Measurements from ENCODE around the gene TMEM178A.
A peak's percentile ranks its signal among the peaks of the same experiment; 100 is the strongest.
"Not testable (repeated sequence)": the region's sequence is repeated elsewhere in the genome, so short reads cannot be mapped to it uniquely, and the experiment has no call there.

Gene TMEM178A

GRCh38 chr2:39715822-39716221 lies 50.1 kb downstream of the TMEM178A start:
- DNase-seq (ENCODE audit: low spot score) = no peak

DNA sequence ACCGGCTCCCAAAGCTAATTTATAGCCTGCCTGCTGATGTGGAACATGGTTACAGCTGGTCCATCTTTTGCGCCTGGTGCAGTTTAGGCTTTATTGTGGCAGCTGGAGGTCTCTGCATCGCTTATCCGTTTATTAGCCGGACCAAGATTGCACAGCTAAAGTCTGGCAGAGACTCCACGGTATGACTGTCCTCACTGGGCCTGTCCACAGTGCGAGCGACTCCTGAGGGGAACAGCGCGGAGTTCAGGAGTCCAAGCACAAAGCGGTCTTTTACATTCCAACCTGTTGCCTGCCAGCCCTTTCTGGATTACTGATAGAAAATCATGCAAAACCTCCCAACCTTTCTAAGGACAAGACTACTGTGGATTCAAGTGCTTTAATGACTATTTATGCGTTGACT lies 51.4 kb downstream of the TMEM178A start:
- no peak for DNase-seq (ENCODE audit: low spot score)

GRCh38 chr2:39718483-39718882 lies 52.8 kb downstream of the TMEM178A start:
- no peak for DNase-seq (ENCODE audit: low spot score)

- no peak for DNase-seq (ENCODE audit: low spot score)
These were observed 53.6 kb downstream of the TMEM178A start for GRCh38 chr2:39719317-39719716.

DNA sequence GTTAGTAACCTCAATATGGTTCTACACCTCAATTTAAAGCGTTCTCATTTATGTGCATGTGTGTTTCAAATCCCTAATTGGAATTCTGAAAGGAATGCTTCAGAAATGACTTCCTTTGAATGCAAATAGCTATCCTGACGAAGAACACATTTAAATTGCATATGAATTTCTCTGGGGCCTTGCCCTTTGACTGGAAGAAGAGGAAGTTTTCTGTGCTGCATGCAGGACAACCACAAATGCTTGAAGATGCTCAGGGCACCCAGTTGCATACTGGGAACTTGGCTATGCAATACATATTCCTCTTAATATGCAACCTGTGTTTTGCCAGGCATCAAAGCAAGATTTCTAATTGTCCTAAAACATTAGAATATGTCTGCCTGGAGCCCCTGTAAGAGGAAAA lies 55.3 kb downstream of the TMEM178A start:
- DNase-seq (ENCODE audit: low spot score) = no peak

DNA sequence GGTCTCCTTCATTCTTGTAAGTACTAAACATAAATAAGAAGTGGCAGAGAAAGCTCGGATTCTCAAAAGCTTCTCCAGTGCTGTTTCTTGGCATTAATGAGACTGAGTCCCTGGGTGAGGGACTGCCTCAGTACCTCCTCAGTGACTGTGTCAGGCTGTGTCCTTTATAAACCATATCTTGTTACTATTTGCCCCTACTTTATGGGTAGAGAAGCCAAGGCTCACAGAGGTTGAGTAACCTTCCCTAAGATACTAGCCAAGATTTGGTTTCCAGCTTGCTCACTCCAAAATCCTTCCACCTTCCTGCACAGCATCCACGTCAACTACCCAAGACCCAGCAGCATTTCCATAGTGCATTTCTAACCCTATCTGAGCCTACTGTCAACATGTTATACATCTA lies 57.8 kb downstream of the TMEM178A start:
- no peak for DNase-seq (ENCODE audit: low spot score)

DNA sequence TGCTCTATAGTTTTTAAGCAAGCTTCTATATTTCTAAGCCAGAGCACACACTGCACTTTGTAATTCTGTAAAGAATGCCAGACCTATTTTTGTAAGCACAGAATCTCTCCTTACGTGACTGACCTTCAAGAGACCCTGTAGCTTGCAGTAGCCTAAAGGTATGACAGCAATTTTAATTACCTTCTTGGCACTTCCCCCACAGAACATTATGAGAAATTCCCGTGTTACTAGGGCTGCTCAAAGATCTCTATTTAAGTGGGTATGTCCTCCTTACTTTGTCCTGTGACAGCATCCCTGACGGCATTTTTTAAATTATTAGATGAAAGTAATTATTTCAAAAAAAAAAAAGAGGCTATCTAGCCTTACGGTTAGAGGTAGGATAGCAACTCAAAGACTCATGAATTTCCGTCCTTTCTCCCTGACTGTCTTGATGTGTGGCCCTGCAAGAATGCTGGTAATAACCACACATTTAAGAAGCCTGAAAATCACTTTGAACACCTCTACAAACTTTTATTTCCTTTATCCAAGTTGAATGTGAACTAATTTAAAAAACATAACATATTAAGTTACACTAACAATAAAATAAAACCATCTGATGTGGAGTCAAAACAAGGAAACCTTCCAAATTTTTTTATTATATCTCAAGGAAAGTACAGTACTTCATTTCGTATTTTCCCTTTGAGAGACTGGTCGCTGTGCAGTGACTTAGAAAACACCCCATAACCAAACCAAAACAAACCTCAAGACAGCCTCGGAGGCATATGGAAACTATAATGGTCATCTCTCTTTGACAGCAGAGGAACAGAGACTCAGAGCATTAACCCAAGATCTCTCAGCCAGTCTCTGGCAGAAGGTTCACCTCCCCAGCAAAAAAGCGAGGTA lies 58.5 kb downstream of the TMEM178A start:
- DNase-seq (ENCODE audit: low spot score) = no peak

GRCh38 chr2:39724828-39725144 lies 59.1 kb downstream of the TMEM178A start:
- DNase-seq (ENCODE audit: low spot score) = no peak

DNA sequence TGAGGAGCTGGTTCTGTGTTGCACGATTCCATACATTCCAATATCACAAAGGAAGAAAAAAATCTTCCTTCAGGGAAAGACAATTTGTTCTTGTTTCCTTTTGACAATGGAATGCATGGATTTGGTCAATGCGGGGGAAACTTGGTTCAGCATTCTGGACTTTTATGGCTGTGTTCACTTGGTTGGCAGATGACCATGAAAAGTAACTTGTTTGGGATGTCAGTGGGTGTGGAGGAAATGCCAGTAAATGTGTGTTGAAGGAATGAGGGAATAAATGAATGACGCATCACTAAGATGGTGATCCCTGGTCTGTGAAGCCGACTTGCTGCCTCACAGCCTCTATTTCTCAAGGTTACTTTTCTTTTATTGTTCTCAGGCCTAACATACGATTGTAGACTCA lies 59.7 kb downstream of the TMEM178A start:
- no peak for DNase-seq (ENCODE audit: low spot score)

GRCh38 chr2:39728085-39728484 lies 62.4 kb downstream of the TMEM178A start:
- not testable (repeated sequence) for DNase-seq (ENCODE audit: low spot score)

- DNase-seq (ENCODE audit: low spot score) = peak; percentile 25
These were observed 63.2 kb downstream of the TMEM178A start for GRCh38 chr2:39728941-39729351.

DNA sequence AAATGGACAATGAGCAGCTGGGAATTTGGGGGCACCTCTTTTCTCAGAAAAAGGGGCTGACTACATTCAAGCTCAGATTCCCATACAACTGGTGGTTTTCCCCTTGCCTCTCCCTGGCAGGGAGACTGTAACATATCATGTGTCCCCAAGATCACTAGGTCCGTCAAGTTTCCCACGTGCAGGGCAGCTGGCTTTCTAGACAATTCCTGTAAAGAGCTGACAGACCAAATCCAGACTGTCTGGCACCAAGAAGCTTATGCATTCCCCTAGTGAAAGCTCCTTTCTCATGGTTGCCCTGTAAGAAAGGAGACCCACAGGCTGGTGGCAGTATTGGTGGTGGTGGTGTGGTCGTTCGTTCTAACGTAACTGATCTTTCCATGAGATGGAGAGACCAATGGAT lies 64.6 kb downstream of the TMEM178A start:
- DNase-seq (ENCODE audit: low spot score) = no peak

DNA sequence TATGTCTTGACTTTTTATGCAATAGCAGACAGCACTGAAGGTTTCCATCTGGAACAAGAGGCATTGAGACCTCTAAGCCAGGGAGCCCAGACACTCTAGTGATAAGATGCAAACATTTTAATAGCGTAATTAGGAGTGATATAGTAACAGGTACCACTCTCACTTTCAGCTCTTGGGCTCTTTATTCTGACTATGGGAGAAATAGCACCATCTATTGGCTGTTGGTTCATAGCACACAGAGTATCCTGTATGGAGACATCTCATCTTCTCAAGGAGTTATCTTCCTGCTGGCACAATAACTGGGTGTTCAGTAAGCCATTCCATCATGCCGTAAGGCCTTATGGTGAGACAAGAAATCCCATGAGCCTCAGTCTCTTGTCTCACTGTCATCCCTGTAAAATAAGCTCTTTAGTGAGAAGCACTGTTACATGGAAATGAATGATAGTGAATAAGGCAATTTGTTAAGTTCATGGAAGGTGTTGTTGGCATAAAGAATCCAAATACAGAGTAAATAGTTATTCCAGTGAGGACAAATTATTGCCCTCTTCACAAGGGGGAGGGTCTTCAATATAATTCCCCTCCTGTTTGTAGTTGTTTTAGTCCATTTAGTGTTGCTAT lies 65.1 kb downstream of the TMEM178A start:
- peak; percentile 29 for DNase-seq (ENCODE audit: low spot score)

DNA sequence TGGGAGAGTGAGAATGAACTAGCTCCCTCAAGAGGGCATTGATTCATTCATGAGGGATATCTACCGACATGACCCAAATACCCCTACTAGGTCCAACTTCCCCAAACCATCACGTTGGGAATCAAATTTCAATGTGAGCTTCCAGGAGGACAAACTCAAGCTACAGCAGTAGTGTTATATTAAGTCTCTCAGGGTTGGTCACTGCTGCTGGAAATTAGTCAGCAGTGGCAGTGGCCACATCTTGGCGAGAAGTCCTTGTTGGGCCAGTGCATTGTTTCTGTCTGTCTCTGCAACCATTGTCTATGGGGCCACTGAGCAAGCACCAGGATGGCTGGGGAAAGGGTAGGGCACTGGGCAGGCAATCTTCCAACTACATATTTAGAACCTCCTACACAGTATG lies 65.8 kb downstream of the TMEM178A start:
- DNase-seq (ENCODE audit: low spot score) = no peak

DNA sequence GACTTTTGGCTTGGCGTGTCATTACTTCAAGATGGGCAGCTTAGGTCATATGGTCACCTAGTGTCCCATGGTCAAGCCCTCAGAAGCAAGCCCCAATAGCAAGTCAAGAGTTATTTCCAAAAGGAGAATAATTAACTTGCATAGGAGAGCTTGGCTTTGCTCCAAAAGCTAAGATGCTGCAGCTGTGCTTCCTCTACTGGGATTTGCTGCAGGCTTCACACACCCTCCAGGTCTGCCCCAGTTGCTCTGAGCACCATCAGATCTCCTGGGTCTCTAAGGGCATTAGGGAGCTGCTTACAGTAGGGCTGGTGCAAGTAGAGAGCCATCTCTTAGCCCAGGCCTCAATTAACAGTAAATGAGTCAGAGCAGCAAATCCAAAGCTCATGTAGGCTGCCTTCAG lies 66.8 kb downstream of the TMEM178A start:
- DNase-seq (ENCODE audit: low spot score) = no peak

DNA sequence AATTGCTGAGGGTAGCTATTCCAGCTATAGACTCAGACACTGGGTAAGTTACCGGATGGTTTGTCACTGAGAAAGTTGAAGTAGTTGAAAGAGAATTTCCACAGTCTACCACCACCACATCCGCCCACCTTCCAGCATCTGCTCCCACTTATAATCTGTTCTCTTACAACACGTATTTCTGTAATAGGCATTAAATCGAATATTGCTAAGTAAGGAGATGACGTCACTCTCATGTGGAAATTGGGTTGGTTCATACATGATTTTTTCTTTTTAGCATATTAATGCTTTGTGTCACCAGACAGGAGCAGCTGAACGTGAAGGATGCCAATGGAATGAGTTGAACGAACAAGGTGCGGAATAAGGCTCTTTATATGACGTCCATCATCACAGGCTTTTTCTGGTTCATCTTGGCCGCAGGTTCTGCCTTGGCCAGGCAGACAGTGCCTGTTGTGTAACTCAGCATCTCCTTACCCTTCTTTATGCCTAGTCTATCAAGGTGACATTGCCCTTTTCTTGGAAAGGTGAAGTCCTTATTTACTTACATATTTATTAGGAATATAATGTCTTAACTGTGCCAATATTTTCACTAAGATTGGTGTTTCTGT lies 67.5 kb downstream of the TMEM178A start:
- DNase-seq (ENCODE audit: low spot score) = no peak

DNA sequence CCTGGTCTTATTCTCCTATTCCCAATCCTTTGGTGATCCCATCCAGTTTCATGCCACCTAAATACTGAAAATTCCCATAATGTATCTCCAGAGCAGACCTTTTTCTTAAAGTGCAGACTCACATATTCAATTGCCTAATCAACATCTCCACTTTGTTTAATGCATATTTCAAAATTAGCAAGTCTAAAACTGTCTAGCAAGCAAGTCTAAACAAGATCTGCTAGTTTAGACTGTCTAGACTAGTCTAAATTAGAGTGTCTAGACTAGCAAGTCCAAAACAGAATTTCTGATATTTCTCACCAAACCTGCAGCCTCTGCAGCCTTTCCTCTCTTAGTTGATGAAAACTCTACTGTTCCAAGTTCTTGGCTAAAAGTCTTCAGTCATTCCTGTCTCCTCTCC lies 68.7 kb downstream of the TMEM178A start:
- DNase-seq (ENCODE audit: low spot score) = no peak

GRCh38 chr2:39735648-39736047 lies 69.9 kb downstream of the TMEM178A start:
- DNase-seq (ENCODE audit: low spot score) = no peak

GRCh38 chr2:39736640-39737039 lies 70.9 kb downstream of the TMEM178A start:
- DNase-seq (ENCODE audit: low spot score) = no peak

DNA sequence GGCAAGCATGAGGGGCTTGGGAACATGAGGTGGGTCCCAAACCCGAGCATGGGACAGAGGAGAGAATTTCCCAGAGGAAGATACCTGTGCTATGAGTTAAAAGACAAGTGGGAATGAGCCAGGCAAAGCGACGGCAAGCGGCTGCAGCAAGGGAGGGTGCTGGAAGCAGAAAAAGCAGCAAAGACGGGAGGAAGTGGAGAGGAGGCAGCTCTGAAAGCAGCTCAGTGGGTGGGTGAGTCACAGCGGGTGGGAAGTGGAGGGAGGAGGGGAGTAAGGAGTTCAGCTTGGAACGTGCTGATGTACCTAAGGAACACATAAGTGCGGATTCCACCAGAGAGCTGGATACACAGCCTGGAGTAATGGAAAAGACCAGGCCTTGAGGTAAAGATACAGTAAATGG lies 71.9 kb downstream of the TMEM178A start:
- DNase-seq (ENCODE audit: low spot score) = no peak

DNA sequence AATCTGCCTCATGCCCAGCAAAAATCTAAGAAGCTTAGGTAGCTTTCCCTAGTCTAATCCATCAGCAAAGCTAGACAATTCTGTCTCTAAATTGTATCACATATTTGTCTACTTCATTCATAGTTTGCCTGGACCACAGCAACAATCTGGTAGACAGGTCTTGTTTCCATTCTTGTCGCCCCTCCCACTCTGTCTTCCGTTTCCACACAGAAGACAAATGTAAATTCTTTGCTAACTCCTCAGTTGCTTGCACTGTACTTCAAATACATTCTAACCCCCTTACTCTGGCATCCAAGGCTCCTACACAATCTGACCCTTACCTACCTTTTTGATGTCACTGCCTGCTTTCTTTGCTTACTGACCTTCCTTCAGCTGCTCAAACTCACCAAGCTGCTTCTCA lies 73.2 kb downstream of the TMEM178A start:
- DNase-seq (ENCODE audit: low spot score) = no peak

- DNase-seq (ENCODE audit: low spot score) = no peak
These were observed 73.7 kb downstream of the TMEM178A start for GRCh38 chr2:39739386-39739785.

DNA sequence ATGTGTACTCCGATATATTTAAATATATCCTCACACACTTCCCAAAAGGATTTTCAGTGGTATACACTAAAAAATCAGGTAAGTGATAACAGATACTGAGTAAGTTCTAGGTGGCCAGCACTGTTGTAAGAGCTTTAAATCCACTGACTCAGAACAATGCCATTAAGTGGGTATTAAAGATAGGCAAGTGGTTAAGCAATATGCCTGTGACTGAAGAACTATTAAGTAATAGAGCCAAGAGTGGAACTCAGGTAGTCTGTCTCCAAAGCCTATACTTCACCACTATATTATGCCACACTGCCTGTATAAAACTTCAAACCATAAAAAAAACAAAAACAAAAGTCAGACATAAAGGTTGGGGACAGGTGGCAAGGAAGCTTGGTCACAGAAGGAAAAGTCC lies 76.2 kb downstream of the TMEM178A start:
- no peak for DNase-seq (ENCODE audit: low spot score)

Data from activated CD4-positive, alpha-beta T cell treated with anti-CD3 and anti-CD28 coated beads, Interleukin-2, Interleukin-4, amounts not matched to agents 100 ng/mL and 50 ng/mL, durations not matched to agents 16 hours and 8 hours (primary cell).